OCI-LY1 (cell line): ENCODE data around the gene NUTM1.

Experiments
- EZH2 ChIP-seq: fragments of 200-600 bp; sonication (generic), shearing (Covaris generic); IDR thresholded peaks from 2 replicates; pipeline ENCODE4 v1.8.0; 2017; ENCODE audit warnings: borderline replicate concordance, mixed run types, mild to moderate bottlenecking, antibody characterized with exemption, low read length, moderate library complexity, mixed read lengths
- TF ChIP-seq, protein P1 (sequence below): fragments of 200-600 bp; sonication (generic), shearing (Covaris generic); IDR thresholded peaks from 2 replicates; pipeline ENCODE4 v1.5.1; 2017; ENCODE audit warnings: mild to moderate bottlenecking, antibody characterized with exemption, low read length, moderate library complexity, mixed read lengths

DNA sequence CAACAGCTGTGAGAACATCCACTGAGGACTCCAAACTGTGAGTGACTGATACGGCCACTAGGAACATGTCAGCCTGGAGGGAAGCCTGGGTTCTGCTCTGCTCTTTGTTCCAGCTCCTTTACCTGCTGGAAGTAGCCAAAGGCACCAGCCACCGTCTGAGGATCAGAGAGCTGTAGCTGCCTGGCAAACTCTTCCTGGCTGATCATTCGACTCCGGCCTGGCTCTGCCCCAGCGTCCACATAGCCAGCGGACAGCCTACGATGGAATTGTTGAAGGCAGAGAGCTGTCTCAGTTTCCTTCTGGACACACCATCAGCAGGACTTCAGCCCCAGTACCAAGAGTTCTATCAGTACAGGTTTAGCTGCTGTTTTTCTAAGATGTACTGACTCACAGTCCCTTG, 18.2 kb downstream of the NUTM1 start:
- TF ChIP-seq, protein P1, sequence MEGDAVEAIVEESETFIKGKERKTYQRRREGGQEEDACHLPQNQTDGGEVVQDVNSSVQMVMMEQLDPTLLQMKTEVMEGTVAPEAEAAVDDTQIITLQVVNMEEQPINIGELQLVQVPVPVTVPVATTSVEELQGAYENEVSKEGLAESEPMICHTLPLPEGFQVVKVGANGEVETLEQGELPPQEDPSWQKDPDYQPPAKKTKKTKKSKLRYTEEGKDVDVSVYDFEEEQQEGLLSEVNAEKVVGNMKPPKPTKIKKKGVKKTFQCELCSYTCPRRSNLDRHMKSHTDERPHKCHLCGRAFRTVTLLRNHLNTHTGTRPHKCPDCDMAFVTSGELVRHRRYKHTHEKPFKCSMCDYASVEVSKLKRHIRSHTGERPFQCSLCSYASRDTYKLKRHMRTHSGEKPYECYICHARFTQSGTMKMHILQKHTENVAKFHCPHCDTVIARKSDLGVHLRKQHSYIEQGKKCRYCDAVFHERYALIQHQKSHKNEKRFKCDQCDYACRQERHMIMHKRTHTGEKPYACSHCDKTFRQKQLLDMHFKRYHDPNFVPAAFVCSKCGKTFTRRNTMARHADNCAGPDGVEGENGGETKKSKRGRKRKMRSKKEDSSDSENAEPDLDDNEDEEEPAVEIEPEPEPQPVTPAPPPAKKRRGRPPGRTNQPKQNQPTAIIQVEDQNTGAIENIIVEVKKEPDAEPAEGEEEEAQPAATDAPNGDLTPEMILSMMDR = no peak
- TF ChIP-seq EZH2 = no peak
